Gastrocnemius medialis (tissue), 4 donors: Measurements from ENCODE around the gene PIGZ. TPM values are rescaled to one million over a fixed set of nuclear protein-coding genes. Genes with fewer than 3 reads are reported as not detected.

Source experiments
- ATAC-seq, 2 donors: fragments of 150-250 bp; one replicate each; pipeline ENCODE4 v1.9.1; 2016
- DNase-seq, 2 donors: peaks; one replicate each; pipeline ENCODE4 v3.0.0-alpha.2; 2019
- H3K27ac ChIP-seq, 4 donors: fragments of 200-600 bp; sonication (generic); 1 replicate in 1 of 4; 2 replicates in 3 of 4; pipeline ENCODE4 v1.5.1; 2016 to 2018; ENCODE audit warnings: mild to moderate bottlenecking in 2 of 4, moderate library complexity in 1 of 4
- H3K27me3 ChIP-seq, 3 donors: fragments of 200-600 bp; sonication (generic) in 2 of 3; 1 replicate in 1 of 3; 2 replicates in 2 of 3; pipeline versions ENCODE4 v1.5.1 to v1.6.0; 2016 to 2019; ENCODE audit warnings: mild to moderate bottlenecking in 1 of 3, moderate library complexity in 1 of 3
- H3K36me3 ChIP-seq, 2 donors: fragments of 200-600 bp; sonication (generic) in 1 of 2; one replicate each; pipeline ENCODE4 v1.5.1; 2017 to 2018
- H3K4me1 ChIP-seq, 2 donors: fragments of 200-600 bp; sonication (generic) in 1 of 2; one replicate each; pipeline ENCODE4 v1.5.1; 2016 to 2017; ENCODE audit warnings: mild to moderate bottlenecking in 2 of 2
- H3K4me3 ChIP-seq, 4 donors: fragments of 200-600 bp; sonication (generic) in 3 of 4; 1 replicate in 1 of 4; 2 replicates in 3 of 4; pipeline ENCODE4 v1.5.1; 2016 to 2019; ENCODE audit warnings: mild to moderate bottlenecking in 2 of 4
- H3K9me3 ChIP-seq, 3 donors: fragments of 200-600 bp; sonication (generic) in 2 of 3; 1 replicate in 1 of 3; 2 replicates in 2 of 3; pipeline ENCODE4 v1.5.1; 2016 to 2019
- POLR2A ChIP-seq, 2 donors: fragments of 450-650 bp; IDR thresholded peaks; one replicate each; pipeline ENCODE4 v1.6.1; 2017; ENCODE audit warnings: antibody characterized with exemption in 2 of 2, mild to moderate bottlenecking in 2 of 2, moderate library complexity in 2 of 2
- in situ Hi-C, 4 donors: fragments of 200-750 bp; cut with MboI; loops; one replicate each; pipeline versions ENCODE4 v1.15.0 to v1.8.0; 2017; ENCODE audit warnings: low sequenced_read_pairs in 4 of 4
- intact Hi-C: fragments of 100-400 bp; cut with DNase I; formaldehyde crosslinking; loops from one replicate; pipeline ENCODE4 v1.15.1; 2023; ENCODE audit warnings: low total_unique reads
- total RNA-seq, 4 donors: library from RNA; depleted of rRNA; stranded (reverse); fragments of >200 nt; gene quantifications; one replicate each; pipeline versions ENCODE4 v1.1.0 to v1.2.3, GENCODE V29; 2016
- TF ChIP-seq, protein P1 (sequence below), 5 experiments: fragments of 450-650 bp in 3 of 5; fragments of 200-600 bp in 2 of 5; sonication (generic) in 2 of 5; IDR thresholded peaks in 4 of 5; conservative IDR thresholded peaks in 1 of 5; 1 replicate in 4 of 5; 2 replicates in 1 of 5; pipeline ENCODE4 v1.5.1; 2016 to 2019; ENCODE audit warnings: antibody characterized with exemption in 5 of 5, mild to moderate bottlenecking in 3 of 5, moderate library complexity in 3 of 5

The PIGZ gene
- total RNA-seq, 4 donors from 2014 or later = 2.3 to 7.5 (median 5.1) TPM

- no peak for TF ChIP-seq POLR2A (IDR thresholded peaks at IDR 0.05)
- TF ChIP-seq, protein P1, sequence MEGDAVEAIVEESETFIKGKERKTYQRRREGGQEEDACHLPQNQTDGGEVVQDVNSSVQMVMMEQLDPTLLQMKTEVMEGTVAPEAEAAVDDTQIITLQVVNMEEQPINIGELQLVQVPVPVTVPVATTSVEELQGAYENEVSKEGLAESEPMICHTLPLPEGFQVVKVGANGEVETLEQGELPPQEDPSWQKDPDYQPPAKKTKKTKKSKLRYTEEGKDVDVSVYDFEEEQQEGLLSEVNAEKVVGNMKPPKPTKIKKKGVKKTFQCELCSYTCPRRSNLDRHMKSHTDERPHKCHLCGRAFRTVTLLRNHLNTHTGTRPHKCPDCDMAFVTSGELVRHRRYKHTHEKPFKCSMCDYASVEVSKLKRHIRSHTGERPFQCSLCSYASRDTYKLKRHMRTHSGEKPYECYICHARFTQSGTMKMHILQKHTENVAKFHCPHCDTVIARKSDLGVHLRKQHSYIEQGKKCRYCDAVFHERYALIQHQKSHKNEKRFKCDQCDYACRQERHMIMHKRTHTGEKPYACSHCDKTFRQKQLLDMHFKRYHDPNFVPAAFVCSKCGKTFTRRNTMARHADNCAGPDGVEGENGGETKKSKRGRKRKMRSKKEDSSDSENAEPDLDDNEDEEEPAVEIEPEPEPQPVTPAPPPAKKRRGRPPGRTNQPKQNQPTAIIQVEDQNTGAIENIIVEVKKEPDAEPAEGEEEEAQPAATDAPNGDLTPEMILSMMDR (IDR thresholded peaks at IDR 0.05 in 4 of 5, conservative IDR thresholded peaks at IDR 0.05 in 1 of 5) = no peak
- Histone ChIP-seq H3K27me3 (no peaks in the 10 kb centered on the region), H3K27ac (no peak overlapping the region), H3K36me3 (no peaks in the 10 kb centered on the region), H3K9me3 (no peaks in the 10 kb centered on the region), H3K4me3 (no peak overlapping the region), H3K4me1 (peaks cover 0 to under 1% of the 10 kb centered on the region in 2 donors)
- ATAC-seq = no peak
- intact Hi-C loops = no loop called here
- DNase-seq = no peak
- in situ Hi-C loops = loop anchor here in 3 of 4 donors (10.0 to 25.0 kb wide), 4 partner anchors 87 to 387 kb away; partner anchors contain the start of genes FBXO45 (in 1 of the 3), PAK2 (in 1 of the 3), SENP5 (in 1 of the 3) and WDR53 (in 1 of the 3)
Observed at GRCh38 chr3:196949750-196950149, 18.9 kb downstream of the PIGZ start.

GRCh38 chr3:196949285-196949619 is 19.4 kb downstream of the PIGZ start:
- Histone ChIP-seq H3K27ac (no peak overlapping the region), H3K4me1 (peaks cover under 1 to 6% of the 10 kb centered on the region in 2 donors), H3K36me3 (no peaks in the 10 kb centered on the region), H3K27me3 (no peaks in the 10 kb centered on the region), H3K9me3 (no peaks in the 10 kb centered on the region), H3K4me3 (no peak overlapping the region)
- in situ Hi-C loops (loop anchor here in 1 of 4 donors (10.0 to 25.0 kb wide), 2 partner anchors 214 to 387 kb away; partner anchors contain the start of genes FBXO45, PAK2 and WDR53), intact Hi-C loops (no loop called here)
- ATAC-seq (no peak), DNase-seq (no peak)
- TF ChIP-seq, protein P1 (IDR thresholded peaks at IDR 0.05 in 4 of 5, conservative IDR thresholded peaks at IDR 0.05 in 1 of 5) = no peak

DNA sequence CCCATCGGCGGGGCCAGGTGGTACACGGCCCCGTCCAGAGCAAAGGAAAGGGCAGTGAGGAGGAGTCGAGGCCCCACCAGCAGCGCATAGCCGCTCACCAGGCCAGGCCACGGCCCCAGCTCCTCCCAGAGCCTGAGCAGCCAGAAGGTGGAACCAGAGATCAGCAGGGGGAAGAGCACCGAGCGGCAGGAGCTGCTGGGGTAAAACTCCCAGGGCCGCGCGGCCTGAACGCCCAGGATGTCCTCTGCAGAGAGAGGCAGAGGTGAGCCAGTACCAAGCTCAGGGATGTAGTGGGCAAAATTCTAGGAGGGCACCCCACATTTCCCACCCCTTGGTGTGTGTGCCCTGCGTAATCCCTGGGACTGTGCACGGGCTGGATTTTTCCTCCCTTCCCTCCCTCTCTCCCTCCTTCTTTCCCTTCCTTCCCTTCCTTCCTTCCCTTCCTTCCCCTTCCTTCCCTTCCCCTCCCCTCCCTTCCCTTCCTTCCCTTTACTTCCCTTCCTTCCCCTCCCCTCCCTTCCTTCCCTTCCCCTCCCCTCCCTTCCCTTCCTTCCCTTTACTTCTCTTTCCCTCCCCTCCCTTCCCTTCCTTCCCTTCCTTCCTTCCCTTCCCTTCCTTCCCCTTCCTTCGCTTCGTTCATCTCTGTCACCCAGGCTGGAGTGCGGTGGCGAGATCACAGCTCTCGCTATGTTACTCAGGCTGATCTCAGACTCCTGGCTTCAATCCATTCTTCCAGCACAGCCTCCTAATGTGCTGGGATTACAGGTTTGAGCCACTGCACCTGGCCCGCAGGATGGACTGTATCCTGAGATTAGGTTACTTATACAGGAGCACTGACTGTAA is 20.0 kb downstream of the PIGZ start:
- Histone ChIP-seq H3K27me3 (no peaks in the 10 kb centered on the region), H3K4me3 (no peak overlapping the region), H3K9me3 (no peaks in the 10 kb centered on the region), H3K4me1 (peaks cover 7 to 12% of the 10 kb centered on the region in 2 donors), H3K36me3 (no peaks in the 10 kb centered on the region), H3K27ac (no peak overlapping the region)
- TF ChIP-seq POLR2A (IDR thresholded peaks at IDR 0.05) = no peak
- TF ChIP-seq, protein P1 (IDR thresholded peaks at IDR 0.05 in 4 of 5, conservative IDR thresholded peaks at IDR 0.05 in 1 of 5) = no peak
- intact Hi-C loops (no loop called here), in situ Hi-C loops (loop anchor here in 1 of 4 donors (10.0 to 25.0 kb wide), 2 partner anchors 214 to 386 kb away; partner anchors contain the start of genes FBXO45, PAK2 and WDR53)
- DNase-seq (no peak), ATAC-seq (no peak)

GRCh38 chr3:196947860-196948441 is 20.7 kb downstream of the PIGZ start:
- H3K27me3 ChIP-seq = no peaks in the 10 kb centered on the region
- H3K36me3 ChIP-seq = no peaks in the 10 kb centered on the region
- H3K4me1 ChIP-seq = peaks cover 11 to 19% of the 10 kb centered on the region in 2 donors
- no peak overlapping the region for H3K4me3 ChIP-seq
- TF ChIP-seq, protein P1 (IDR thresholded peaks at IDR 0.05 in 4 of 5, conservative IDR thresholded peaks at IDR 0.05 in 1 of 5) = no peak
- TF ChIP-seq POLR2A (IDR thresholded peaks at IDR 0.05) = no peak
- intact Hi-C loops (no loop called here), in situ Hi-C loops (loop anchor here in 1 of 4 donors (10.0 to 25.0 kb wide), 2 partner anchors 213 to 386 kb away; partner anchors contain the start of genes FBXO45, PAK2 and WDR53)
- no peak overlapping the region for H3K27ac ChIP-seq
- DNase-seq (no peak), ATAC-seq (no peak)
- H3K9me3 ChIP-seq = no peaks in the 10 kb centered on the region
